SK-N-MC (cell line): ENCODE measurements around the gene DLGAP4.

Experiments used
- EZH2 ChIP-seq: fragments of 200-600 bp; sonication (generic); IDR thresholded peaks from one replicate; pipeline ENCODE4 v1.6.1; 2017; ENCODE audit warnings: antibody characterized with exemption
- POLR2AphosphoS5 ChIP-seq: IDR thresholded peaks from 2 replicates; pipeline ENCODE4 v1.6.1; 2012; ENCODE audit warnings: mild to moderate bottlenecking, low read depth, low read length, borderline replicate concordance

- TF ChIP-seq POLR2AphosphoS5 (no peak), EZH2 (no peak)
Observed at GRCh38 chr20:36299459-36299858, 6.7 kb upstream of the DLGAP4 start.
